NCI-H774 (cell line): ENCODE results near the gene PDE6B.
"Not testable (repeated sequence)": the region's sequence is repeated elsewhere in the genome, so short reads cannot be mapped to it uniquely, and the experiment has no call there.

Source experiments
- DNase-seq: peaks from one replicate; lab custom pipeline; 2025; lab: John Stamatoyannopoulos, UW

PDE6B gene

GRCh38 chr4:624705-625590, at the start of gene PDE6B:
TSS of gene PDE6B (plus strand) at chr4:625573. CDS start at chr4:625627, 54 bp downstream.
- no peak for DNase-seq

GRCh38 chr4:576245-576821, 49.0 kb upstream of the PDE6B start, which contains the start of gene TMEM271:
TSS of gene TMEM271 (minus strand) at chr4:576295. CDS start at chr4:576062, 233 bp downstream.
- DNase-seq = no peak

GRCh38 chr4:576991-577498, 48.3 kb upstream of the PDE6B start:
- DNase-seq = no peak

- no peak for DNase-seq
Observed at GRCh38 chr4:577499-578450, 47.6 kb upstream of the PDE6B start.

- no peak for DNase-seq
Observed at GRCh38 chr4:578451-579443, 46.6 kb upstream of the PDE6B start.

GRCh38 chr4:579543-580175, 45.7 kb upstream of the PDE6B start:
- DNase-seq = no peak

- DNase-seq = no peak
Observed at GRCh38 chr4:581181-581580, 44.2 kb upstream of the PDE6B start.

GRCh38 chr4:581753-582361, 43.5 kb upstream of the PDE6B start:
- DNase-seq = no peak

- DNase-seq = no peak
Observed at GRCh38 chr4:583820-584219, 41.6 kb upstream of the PDE6B start.

GRCh38 chr4:587671-588350, 37.6 kb upstream of the PDE6B start:
- no peak for DNase-seq

GRCh38 chr4:588351-588849, 37.0 kb upstream of the PDE6B start:
- DNase-seq = no peak

- DNase-seq = no peak
Observed at GRCh38 chr4:589219-589963, 36.0 kb upstream of the PDE6B start.

- no peak for DNase-seq
Observed at GRCh38 chr4:590313-590841, 35.0 kb upstream of the PDE6B start.

- not testable (repeated sequence) for DNase-seq
Observed at GRCh38 chr4:592178-592577, 33.2 kb upstream of the PDE6B start.

GRCh38 chr4:592825-593520, 32.4 kb upstream of the PDE6B start:
- no peak for DNase-seq

- DNase-seq = no peak
Observed at GRCh38 chr4:598925-599324, 26.4 kb upstream of the PDE6B start.

GRCh38 chr4:600166-600565, 25.2 kb upstream of the PDE6B start:
- DNase-seq = no peak
